AG04450 (cell line): ENCODE results near the gene BAIAP2L1. TPM values are rescaled to one million over a fixed set of nuclear protein-coding genes. Genes with fewer than 3 reads are reported as not detected.

Source experiments
- CTCF ChIA-PET: fragments of 300-600, 350-600 bp; formaldehyde crosslinking; extraction: SDS; loops from one replicate; lab custom pipeline; 2022; ENCODE audit warnings: antibody characterized with exemption, inconsistent platforms; lab: Charles Lee
- POLR2A ChIA-PET: fragments of 350-600 bp; formaldehyde crosslinking; extraction: SDS; loops from one replicate; lab custom pipeline; 2021; ENCODE audit warnings: antibody characterized with exemption, inconsistent platforms; lab: Yijun Ruan, JAX
- DNase-seq: peaks from one replicate; pipeline ENCODE4 v3.0.0-alpha.2; 2011; ENCODE audit warnings: low read depth, low spot score
- H3K27ac ChIP-seq: one replicate; pipeline ENCODE4 v1.5.1; 2012; ENCODE audit warnings: low read depth, low read length, control low read depth
- H3K27me3 ChIP-seq: one replicate; pipeline ENCODE4 v1.6.0; 2012; ENCODE audit warnings: low read length; ENCODE audit not compliant: control insufficient read depth, insufficient read depth
- H3K4me3 ChIP-seq: 2 replicates; pipeline ENCODE4 v1.5.1; 2011; ENCODE audit warnings: mild to moderate bottlenecking, low read depth, low read length, control low read depth
- H3K9me3 ChIP-seq: 2 replicates; pipeline ENCODE4 v1.5.1; 2012; ENCODE audit warnings: low read length; ENCODE audit not compliant: control insufficient read depth, insufficient read depth
- CTCF ChIP-seq: IDR thresholded peaks from 2 replicates; pipeline ENCODE4 v1.5.1; 2011; ENCODE audit warnings: low read depth, low read length, control low read depth, inconsistent platforms
- polyA plus RNA-seq: library from polyadenylated mRNA; depleted of rRNA; stranded (reverse); fragments of >200 nt; gene quantifications from 2 replicates; pipeline ENCODE4 v1.2.3, GENCODE V29; 2011

BAIAP2L1 gene
- polyA plus RNA-seq, 1 experiment = 3.9 TPM

GRCh38 chr7:98252425-98253054 lies 148.3 kb downstream of the BAIAP2L1 start:
- Histone ChIP-seq H3K27ac (no peak overlapping the region), H3K4me3 (peak overlapping the region; percentile 95), H3K9me3 (no peaks in the 10 kb centered on the region; the same call in 1 of the 2 replicates), H3K27me3 (no peaks in the 10 kb centered on the region)
- POLR2A ChIA-PET = no interaction called here
- CTCF ChIA-PET = no interaction called here
- DNase-seq = no peak
- 0 out of 2 replicates have a peak, but pooled peaks have one; percentile 4 for TF ChIP-seq CTCF

- TF ChIP-seq CTCF = no peak
- no peaks in the 10 kb centered on the region for H3K27me3 ChIP-seq
- DNase-seq = peak; percentile 72
- H3K9me3 ChIP-seq = no peaks in the 10 kb centered on the region; the same call in 1 of the 2 replicates
- ChIA-PET POLR2A (interaction anchor here (0.6 kb wide), 1 partner anchor 17 kb away, joined by 4 read pairs; no protein-coding TSS in a partner anchor), CTCF (no interaction called here)
- peak within 1 kb of the TSS; percentile 95 for H3K4me3 ChIP-seq
- H3K27ac ChIP-seq = peak within 1 kb of the TSS; percentile 21
Measured at GRCh38 chr7:98251601-98252424, 149.1 kb downstream of the BAIAP2L1 start, which contains the start of gene TECPR1. Gene TECPR1 (minus strand): TSS chr7:98252232. CDS start chr7:98246146, 6,086 bp downstream.

- Histone ChIP-seq H3K27ac (no peak overlapping the region), H3K9me3 (no peaks in the 10 kb centered on the region; the same call in 1 of the 2 replicates), H3K27me3 (no peaks in the 10 kb centered on the region), H3K4me3 (peak overlapping the region; percentile 95)
- no peak for DNase-seq
- POLR2A ChIA-PET = interaction anchor here (0.6 kb wide), 1 partner anchor 17 kb away, joined by 4 read pairs; no protein-coding TSS in a partner anchor
- TF ChIP-seq CTCF = no peak
- CTCF ChIA-PET = no interaction called here
Measured at GRCh38 chr7:98251231-98251600, 149.7 kb downstream of the BAIAP2L1 start.

GRCh38 chr7:98250789-98251188 lies 150.1 kb downstream of the BAIAP2L1 start:
- no peaks in the 10 kb centered on the region for H3K27me3 ChIP-seq
- H3K27ac ChIP-seq = no peak overlapping the region
- ChIA-PET CTCF (interaction anchor here (0.6 to 1.3 kb wide), 2 partner anchors 9 to 10 kb away, joined by 3 to 4 read pairs; no protein-coding TSS in a partner anchor), POLR2A (no interaction called here)
- H3K9me3 ChIP-seq = no peaks in the 10 kb centered on the region; the same call in 1 of the 2 replicates
- DNase-seq = no peak
- no peak overlapping the region for H3K4me3 ChIP-seq
- no peak for TF ChIP-seq CTCF
